BE2C (cell line): ENCODE measurements around the gene MICU1.

ENCODE experiments used
- DNase-seq: peaks from one replicate; pipeline ENCODE4 v3.0.0-alpha.2; 2020
- H3K27me3 ChIP-seq: fragments of 250-450 bp; sonication (Bioruptor Pico); 2 replicates; pipeline ENCODE4 v1.5.1; 2020; ENCODE audit warnings: mild to moderate bottlenecking
- H3K36me3 ChIP-seq: fragments of 250-450 bp; sonication (Bioruptor Pico); 2 replicates; pipeline ENCODE4 v1.5.1; 2020; ENCODE audit warnings: mild to moderate bottlenecking
- H3K4me1 ChIP-seq: fragments of 250-450 bp; sonication (Bioruptor Pico); 2 replicates; pipeline ENCODE4 v1.5.1; 2020
- H3K4me3 ChIP-seq: 2 replicates; pipeline ENCODE4 v1.5.1; 2011; ENCODE audit warnings: low read depth, low read length
- H3K9me3 ChIP-seq: fragments of 250-450 bp; sonication (Bioruptor Pico); 2 replicates; pipeline ENCODE4 v1.5.1; 2020
- CTCF ChIP-seq: IDR thresholded peaks from 2 replicates; pipeline ENCODE4 v1.5.1; 2012; ENCODE audit warnings: mild to moderate bottlenecking, low read depth, low read length

The MICU1 gene

GRCh38 chr10:72364239-72364777, 261.6 kb downstream of the MICU1 start:
- Histone ChIP-seq H3K27me3 (no peaks in the 10 kb centered on the region), H3K4me1 (peaks cover 8% of the 10 kb centered on the region), H3K36me3 (no peaks in the 10 kb centered on the region), H3K9me3 (no peaks in the 10 kb centered on the region), H3K4me3 (peak overlapping the region; percentile 21; the same call in 1 of the 2 replicates)
- TF ChIP-seq CTCF, result peak; percentile 96
- peak; percentile 96 for DNase-seq

GRCh38 chr10:72356987-72357386, 268.9 kb downstream of the MICU1 start:
- H3K27me3 ChIP-seq, result no peaks in the 10 kb centered on the region
- DNase-seq, result no peak
- H3K9me3 ChIP-seq, result no peaks in the 10 kb centered on the region
- no peak for TF ChIP-seq CTCF
- no peaks in the 10 kb centered on the region for H3K4me1 ChIP-seq
- no peak overlapping the region for H3K4me3 ChIP-seq
- H3K36me3 ChIP-seq, result no peaks in the 10 kb centered on the region; the same call in 1 of the 2 replicates

- no peak for DNase-seq
- Histone ChIP-seq H3K4me3 (no peak overlapping the region), H3K9me3 (no peaks in the 10 kb centered on the region), H3K27me3 (no peaks in the 10 kb centered on the region), H3K36me3 (no peaks in the 10 kb centered on the region; the same call in 1 of the 2 replicates), H3K4me1 (no peaks in the 10 kb centered on the region)
- no peak for TF ChIP-seq CTCF
Observed at GRCh38 chr10:72356115-72356514, 269.8 kb downstream of the MICU1 start.

GRCh38 chr10:72355214-72355555, 270.7 kb downstream of the MICU1 start:
- no peaks in the 10 kb centered on the region for H3K9me3 ChIP-seq
- no peak for DNase-seq
- H3K4me1 ChIP-seq, result no peaks in the 10 kb centered on the region
- TF ChIP-seq CTCF, result no peak
- H3K36me3 ChIP-seq, result peaks cover 3% of the 10 kb centered on the region; the same call in 1 of the 2 replicates
- H3K4me3 ChIP-seq, result peak overlapping the region; percentile 91
- H3K27me3 ChIP-seq, result no peaks in the 10 kb centered on the region

- Histone ChIP-seq H3K36me3 (peaks cover 3% of the 10 kb centered on the region; the same call in 1 of the 2 replicates), H3K9me3 (no peaks in the 10 kb centered on the region), H3K4me3 (peak within 1 kb of the TSS; percentile 91), H3K27me3 (no peaks in the 10 kb centered on the region), H3K4me1 (no peaks in the 10 kb centered on the region)
- no peak for TF ChIP-seq CTCF
- peak; percentile 89 for DNase-seq
Observed at GRCh38 chr10:72354356-72355213, 271.3 kb downstream of the MICU1 start, which contains the start of gene DNAJB12. TSS of gene DNAJB12 (minus strand) at chr10:72354919. CDS start at chr10:72354897, 22 bp downstream.

GRCh38 chr10:72353965-72354355, 271.9 kb downstream of the MICU1 start:
- H3K27me3 ChIP-seq, result no peaks in the 10 kb centered on the region
- peak overlapping the region; percentile 91 for H3K4me3 ChIP-seq
- no peaks in the 10 kb centered on the region for H3K4me1 ChIP-seq
- no peaks in the 10 kb centered on the region for H3K9me3 ChIP-seq
- no peak for DNase-seq
- TF ChIP-seq CTCF, result no peak
- peaks cover 3% of the 10 kb centered on the region; the same call in 1 of the 2 replicates for H3K36me3 ChIP-seq
